Spinal cord (tissue), 10 donors: ENCODE measurements around the gene DCLK2. TPM values are rescaled to one million over a fixed set of nuclear protein-coding genes. Genes with fewer than 3 reads are reported as not detected.

Experiments
- DNase-seq, 6 donors: peaks; one replicate each; pipeline versions ENCODE4 v3.0.0 to v3.0.0-alpha.2; 2013 to 2015; ENCODE audit warnings: low spot score in 6 of 6, low read depth in 4 of 6
- H3K27ac ChIP-seq: one replicate; pipeline ENCODE4 v1.5.1; 2013; ENCODE audit warnings: low read depth, low read length, control low read depth
- H3K27me3 ChIP-seq: one replicate; pipeline ENCODE4 v1.6.1; 2013; ENCODE audit warnings: low read length; ENCODE audit not compliant: control insufficient read depth, insufficient read depth
- H3K36me3 ChIP-seq: one replicate; pipeline ENCODE4 v1.6.1; 2013; ENCODE audit warnings: low read length; ENCODE audit not compliant: control insufficient read depth, insufficient read depth
- H3K4me1 ChIP-seq: one replicate; pipeline ENCODE4 v1.6.1; 2013; ENCODE audit warnings: low read length; ENCODE audit not compliant: control insufficient read depth, insufficient read depth
- H3K4me3 ChIP-seq: one replicate; pipeline ENCODE4 v1.5.1; 2013; ENCODE audit warnings: low read depth, low read length, control low read depth
- H3K9me3 ChIP-seq: one replicate; pipeline ENCODE4 v1.6.1; 2013; ENCODE audit warnings: low read length; ENCODE audit not compliant: control insufficient read depth, insufficient read depth
- WGBS: methylation state at CpG from one replicate; pipeline ENCODE4 v1.1.5; 2013; ENCODE audit warnings: missing lambda C conversion rate; ENCODE audit not compliant: insufficient coverage; 5-methylcytosine and 5-hydroxymethylcytosine counted together
- polyA plus RNA-seq, 2 donors: library from polyadenylated mRNA; unstranded; fragments of 120-200 nt; gene quantifications; one replicate each; pipeline ENCODE4 v1.2.1, GENCODE V29; 2013; ENCODE audit not compliant: insufficient read length in 2 of 2
- small RNA-seq: library from RNA; depleted of rRNA; stranded (forward); fragments of <200 nt; gene quantifications from one replicate; pipeline ENCODE3, GENCODE V24; 2014; ENCODE audit warnings: low replicate concordance
- total RNA-seq, 2 donors: library from RNA; depleted of rRNA in 1 of 2; stranded (reverse); fragments of 120-200 nt in 1 of 2; fragments of >200 nt in 1 of 2; gene quantifications; one replicate each; pipeline versions ENCODE4 v1.2.3 to v1.2.4, GENCODE V29; 2013 to 2014
- donor health status: healthy.

DCLK2 gene
- total and polyA plus RNA-seq, 4 donors, result 79.1 to 234 (median 156) TPM

GRCh38 chr4:150302553-150302952, 224.3 kb downstream of the DCLK2 start:
- Histone ChIP-seq H3K4me3 (no peak overlapping the region), H3K27ac (no peak overlapping the region), H3K36me3 (no peaks in the 10 kb centered on the region), H3K9me3 (no peaks in the 10 kb centered on the region), H3K27me3 (no peaks in the 10 kb centered on the region), H3K4me1 (no peaks in the 10 kb centered on the region)
- no peak for DNase-seq
- 83% methylated on average over 1 of the region's 4 CpGs for WGBS

GRCh38 chr4:150305995-150306394, 227.8 kb downstream of the DCLK2 start:
- H3K4me1 ChIP-seq, result no peaks in the 10 kb centered on the region
- no peak overlapping the region for H3K27ac ChIP-seq
- WGBS, result no CpG with 5 or more reads among the region's 2 CpGs
- no peaks in the 10 kb centered on the region for H3K27me3 ChIP-seq
- H3K36me3 ChIP-seq, result no peaks in the 10 kb centered on the region
- H3K9me3 ChIP-seq, result no peaks in the 10 kb centered on the region
- DNase-seq, result no peak
- H3K4me3 ChIP-seq, result no peak overlapping the region

- Histone ChIP-seq H3K27ac (no peak overlapping the region), H3K4me3 (no peak overlapping the region), H3K27me3 (no peaks in the 10 kb centered on the region), H3K36me3 (no peaks in the 10 kb centered on the region), H3K9me3 (no peaks in the 10 kb centered on the region), H3K4me1 (no peaks in the 10 kb centered on the region)
- no peak for DNase-seq
- no CpG with 5 or more reads among the region's 1 CpG for WGBS
Measured at GRCh38 chr4:150306719-150307118, 228.5 kb downstream of the DCLK2 start.

Small RNA genes lying within 50 kb of the gene (small RNA-seq; reads per million reads assigned to genes)
- not detected for gene RNU7-194P
